H1 (cell line): Measurements from ENCODE around the gene RNF166.

ENCODE experiments used
- CTCF ChIP-seq, 3 experiments: IDR thresholded peaks; 1 replicate in 2 of 3; 2 replicates in 1 of 3; pipeline versions ENCODE4 v1.5.1 to v1.6.1; 2011; ENCODE audit warnings: low read length in 3 of 3, mild to moderate bottlenecking in 3 of 3, inconsistent platforms in 2 of 3, low read depth in 1 of 3, moderate library complexity in 1 of 3; ENCODE audit not compliant: insufficient read depth in 1 of 3; ENCODE audit errors: control extremely low read depth in 1 of 3
- EP300 ChIP-seq, 2 experiments: IDR thresholded peaks; 1 replicate in 1 of 2; 2 replicates in 1 of 2; pipeline ENCODE4 v1.6.1; 2011 to 2012; ENCODE audit warnings: low read depth in 2 of 2, low read length in 2 of 2, mild to moderate bottlenecking in 2 of 2, borderline replicate concordance in 1 of 2, inconsistent platforms in 1 of 2, moderate library complexity in 1 of 2
- POLR2A ChIP-seq, 2 experiments: IDR thresholded peaks; 1 replicate in 1 of 2; 2 replicates in 1 of 2; pipeline ENCODE4 v1.6.1; 2011; ENCODE audit warnings: low read depth in 2 of 2, low read length in 2 of 2, mild to moderate bottlenecking in 2 of 2; ENCODE audit errors: control extremely low read depth in 1 of 2
- POLR2AphosphoS5 ChIP-seq: IDR thresholded peaks from 2 replicates; pipeline ENCODE4 v1.6.1; 2011; ENCODE audit warnings: low read depth, low read length
- SIX5 ChIP-seq: IDR thresholded peaks from 2 replicates; pipeline ENCODE4 v1.6.1; 2011; ENCODE audit warnings: mild to moderate bottlenecking, low read depth, low read length
- TAF1 ChIP-seq: IDR thresholded peaks from 2 replicates; pipeline ENCODE4 v1.6.1; 2011; ENCODE audit warnings: mild to moderate bottlenecking, low read depth, low read length

- TF ChIP-seq POLR2AphosphoS5 (no peak), EP300 (IDR thresholded peaks at IDR 0.05; ENCODE audit: borderline replicate concordance in 1 of 2, low read depth in 2 of 2, low read length in 2 of 2) (no peak), TAF1 (no peak), POLR2A (IDR thresholded peaks at IDR 0.05; ENCODE audit: control extremely low read depth in 1 of 2, low read depth in 2 of 2, low read length in 2 of 2) (no peak), CTCF (IDR thresholded peaks at IDR 0.05; ENCODE audit: control extremely low read depth in 1 of 3, insufficient read depth in 1 of 3, low read depth in 1 of 3, low read length in 3 of 3) (no peak), SIX5 (no peak)
Observed at GRCh38 chr16:88732961-88733294, 26.7 kb upstream of the RNF166 start.
